H1 (cell line): ENCODE data around the gene POPDC3.
"Not testable (repeated sequence)": the region's sequence is repeated elsewhere in the genome, so short reads cannot be mapped to it uniquely, and the experiment has no call there.

ENCODE experiments used
- EZH2 ChIP-seq: fragments of 200-600 bp; sonication (generic); IDR thresholded peaks from 2 replicates; pipeline ENCODE4 v1.7.1; 2012; ENCODE audit warnings: low read depth, mild to moderate bottlenecking, moderate library complexity, low read length, inconsistent platforms; ENCODE audit not compliant: severe bottlenecking
- POLR2A ChIP-seq, 2 experiments: IDR thresholded peaks; 1 replicate in 1 of 2; 2 replicates in 1 of 2; pipeline ENCODE4 v1.6.1; 2011; ENCODE audit warnings: low read depth in 2 of 2, low read length in 2 of 2, mild to moderate bottlenecking in 2 of 2; ENCODE audit errors: control extremely low read depth in 1 of 2
- TF ChIP-seq, protein P1 (sequence below), 3 experiments: IDR thresholded peaks; 1 replicate in 2 of 3; 2 replicates in 1 of 3; pipeline versions ENCODE4 v1.5.1 to v1.6.1; 2011; ENCODE audit warnings: low read length in 3 of 3, mild to moderate bottlenecking in 3 of 3, inconsistent platforms in 2 of 3, low read depth in 1 of 3, moderate library complexity in 1 of 3; ENCODE audit not compliant: insufficient read depth in 1 of 3; ENCODE audit errors: control extremely low read depth in 1 of 3

DNA sequence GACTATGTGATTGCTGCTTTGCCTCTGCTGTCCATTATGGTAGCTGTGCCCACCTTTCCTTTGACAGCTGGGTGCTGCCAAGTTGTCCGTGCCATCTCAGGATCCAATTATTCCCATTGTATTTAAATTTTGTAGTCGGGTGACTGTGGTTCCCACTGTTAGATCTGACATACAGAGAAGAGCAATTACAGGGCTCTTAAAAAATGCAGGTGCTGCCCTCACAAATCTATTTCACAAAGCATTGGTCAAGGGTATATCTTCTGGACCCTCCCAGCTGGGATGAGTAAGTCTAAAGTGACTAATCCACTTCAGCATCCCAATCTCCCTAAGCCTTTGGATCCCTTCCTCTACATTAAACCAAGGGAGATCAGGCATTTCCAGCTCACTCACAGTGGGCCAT, 41.4 kb upstream of the POPDC3 start:
- TF ChIP-seq, protein P1, sequence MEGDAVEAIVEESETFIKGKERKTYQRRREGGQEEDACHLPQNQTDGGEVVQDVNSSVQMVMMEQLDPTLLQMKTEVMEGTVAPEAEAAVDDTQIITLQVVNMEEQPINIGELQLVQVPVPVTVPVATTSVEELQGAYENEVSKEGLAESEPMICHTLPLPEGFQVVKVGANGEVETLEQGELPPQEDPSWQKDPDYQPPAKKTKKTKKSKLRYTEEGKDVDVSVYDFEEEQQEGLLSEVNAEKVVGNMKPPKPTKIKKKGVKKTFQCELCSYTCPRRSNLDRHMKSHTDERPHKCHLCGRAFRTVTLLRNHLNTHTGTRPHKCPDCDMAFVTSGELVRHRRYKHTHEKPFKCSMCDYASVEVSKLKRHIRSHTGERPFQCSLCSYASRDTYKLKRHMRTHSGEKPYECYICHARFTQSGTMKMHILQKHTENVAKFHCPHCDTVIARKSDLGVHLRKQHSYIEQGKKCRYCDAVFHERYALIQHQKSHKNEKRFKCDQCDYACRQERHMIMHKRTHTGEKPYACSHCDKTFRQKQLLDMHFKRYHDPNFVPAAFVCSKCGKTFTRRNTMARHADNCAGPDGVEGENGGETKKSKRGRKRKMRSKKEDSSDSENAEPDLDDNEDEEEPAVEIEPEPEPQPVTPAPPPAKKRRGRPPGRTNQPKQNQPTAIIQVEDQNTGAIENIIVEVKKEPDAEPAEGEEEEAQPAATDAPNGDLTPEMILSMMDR (IDR thresholded peaks at IDR 0.05; ENCODE audit: control extremely low read depth in 1 of 3, insufficient read depth in 1 of 3, low read depth in 1 of 3, low read length in 3 of 3) = not testable (repeated sequence)
- TF ChIP-seq POLR2A (IDR thresholded peaks at IDR 0.05; ENCODE audit: control extremely low read depth in 1 of 2, low read depth in 2 of 2, low read length in 2 of 2); EZH2: not testable (repeated sequence)
